ENCODE measurements around the gene TPPP. TPM values are rescaled to one million over a fixed set of nuclear protein-coding genes. Genes with fewer than 3 reads are reported as not detected.

The TPPP gene
- total RNA-seq, 1 donor from 2014 or later, result 1.9 TPM

- Histone ChIP-seq H3K27me3 (ENCODE audit: control insufficient read depth, insufficient read depth, low read length) (no peaks in the 10 kb centered on the region), H3K36me3 (ENCODE audit: control insufficient read depth, insufficient read depth, low read length) (peaks cover under 1% of the 10 kb centered on the region), H3K4me3 (ENCODE audit: low read depth, low read length) (no peak overlapping the region)
- no peak for DNase-seq (ENCODE audit: low read depth)
- no peak for TF ChIP-seq CTCF (IDR thresholded peaks at IDR 0.05; ENCODE audit: insufficient read depth, low read length, poor library complexity, severe bottlenecking)
Measured at GRCh38 chr5:645421-645820, 47.7 kb downstream of the TPPP start.

DNA sequence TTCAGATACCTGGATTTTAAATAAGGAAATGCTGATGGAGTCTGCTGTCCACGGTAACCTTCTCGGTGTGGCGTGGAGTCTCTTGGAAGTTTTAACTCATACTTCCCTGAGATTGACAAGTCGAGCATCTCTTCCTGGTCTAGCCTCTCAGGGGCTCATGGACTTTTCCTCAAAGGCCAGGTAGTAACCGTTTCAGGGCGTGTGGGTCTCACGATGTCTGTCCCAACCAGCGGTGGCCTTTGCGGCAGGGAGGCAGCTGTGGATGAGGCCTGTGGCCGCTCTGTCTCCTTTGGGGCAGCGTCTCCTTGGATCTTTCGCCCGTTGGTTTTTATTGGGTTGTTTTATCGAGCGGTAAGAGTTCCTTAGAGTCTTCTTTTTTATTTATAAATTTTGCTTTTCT, 48.2 kb downstream of the TPPP start:
- no peak for TF ChIP-seq CTCF (IDR thresholded peaks at IDR 0.05; ENCODE audit: insufficient read depth, low read length, poor library complexity, severe bottlenecking)
- DNase-seq (ENCODE audit: low read depth), result no peak
- Histone ChIP-seq H3K36me3 (ENCODE audit: control insufficient read depth, insufficient read depth, low read length) (peaks cover 1% of the 10 kb centered on the region), H3K27me3 (ENCODE audit: control insufficient read depth, insufficient read depth, low read length) (no peaks in the 10 kb centered on the region), H3K4me3 (ENCODE audit: low read depth, low read length) (no peak overlapping the region)

- no peak overlapping the region for H3K4me3 ChIP-seq (ENCODE audit: low read depth, low read length)
- peaks cover 1% of the 10 kb centered on the region for H3K36me3 ChIP-seq (ENCODE audit: control insufficient read depth, insufficient read depth, low read length)
- TF ChIP-seq CTCF (IDR thresholded peaks at IDR 0.05; ENCODE audit: insufficient read depth, low read length, poor library complexity, severe bottlenecking), result no peak
- H3K27me3 ChIP-seq (ENCODE audit: control insufficient read depth, insufficient read depth, low read length), result no peaks in the 10 kb centered on the region
- DNase-seq (ENCODE audit: low read depth), result no peak
Measured at GRCh38 chr5:644509-644908, 48.6 kb downstream of the TPPP start.

GRCh38 chr5:643811-644271, 49.3 kb downstream of the TPPP start:
- Histone ChIP-seq H3K27me3 (ENCODE audit: control insufficient read depth, insufficient read depth, low read length) (no peaks in the 10 kb centered on the region), H3K36me3 (ENCODE audit: control insufficient read depth, insufficient read depth, low read length) (peaks cover 1% of the 10 kb centered on the region), H3K4me3 (ENCODE audit: low read depth, low read length) (no peak overlapping the region)
- TF ChIP-seq CTCF (IDR thresholded peaks at IDR 0.05; ENCODE audit: insufficient read depth, low read length, poor library complexity, severe bottlenecking), result no peak
- no peak for DNase-seq (ENCODE audit: low read depth)

GRCh38 chr5:643351-643801, 49.8 kb downstream of the TPPP start:
- no peak for DNase-seq (ENCODE audit: low read depth)
- TF ChIP-seq CTCF (IDR thresholded peaks at IDR 0.05; ENCODE audit: insufficient read depth, low read length, poor library complexity, severe bottlenecking), result no peak
- no peak overlapping the region for H3K4me3 ChIP-seq (ENCODE audit: low read depth, low read length)
- H3K27me3 ChIP-seq (ENCODE audit: control insufficient read depth, insufficient read depth, low read length), result no peaks in the 10 kb centered on the region
- H3K36me3 ChIP-seq (ENCODE audit: control insufficient read depth, insufficient read depth, low read length), result peaks cover 1% of the 10 kb centered on the region

- Histone ChIP-seq H3K4me3 (ENCODE audit: low read depth, low read length) (no peak overlapping the region), H3K36me3 (ENCODE audit: control insufficient read depth, insufficient read depth, low read length) (peaks cover 1% of the 10 kb centered on the region), H3K27me3 (ENCODE audit: control insufficient read depth, insufficient read depth, low read length) (no peaks in the 10 kb centered on the region)
- TF ChIP-seq CTCF (IDR thresholded peaks at IDR 0.05; ENCODE audit: insufficient read depth, low read length, poor library complexity, severe bottlenecking), result no peak
- DNase-seq (ENCODE audit: low read depth), result no peak
Measured at GRCh38 chr5:642481-642880, 50.7 kb downstream of the TPPP start.
